Measurements from ENCODE around the gene LDB3. TPM values are rescaled to one million over a fixed set of nuclear protein-coding genes. Genes with fewer than 3 reads are reported as not detected.
A peak's percentile ranks its signal among the peaks of the same experiment; 100 is the strongest.

LDB3 gene
- total RNA-seq, 1 experiment from 2014 or later = 0.20 TPM

- TF ChIP-seq ZNF274 (IDR thresholded peaks at IDR 0.05; ENCODE audit: low read depth, low read length) (no peak), ELF1 (IDR thresholded peaks at IDR 0.05; ENCODE audit: borderline replicate concordance, low read depth) (no peak), EZH2phosphoT487 (IDR thresholded peaks at IDR 0.05; ENCODE audit: borderline replicate concordance) (no peak), SIN3A (IDR thresholded peaks at IDR 0.05; ENCODE audit: low read depth) (no peak), TCF7L2 (IDR thresholded peaks at IDR 0.05; ENCODE audit: borderline replicate concordance, extremely low read depth, insufficient read depth, insufficient read length) (no peak), ZBTB33 (IDR thresholded peaks at IDR 0.05; ENCODE audit: extremely low read depth, insufficient replicate concordance, low read length) (no peak), YY1 (IDR thresholded peaks at IDR 0.05; ENCODE audit: extremely low read depth, insufficient replicate concordance, low read depth, low read length) (no peak), EZH2 (IDR thresholded peaks at IDR 0.05) (no peak)
- TF ChIP-seq, protein P1, sequence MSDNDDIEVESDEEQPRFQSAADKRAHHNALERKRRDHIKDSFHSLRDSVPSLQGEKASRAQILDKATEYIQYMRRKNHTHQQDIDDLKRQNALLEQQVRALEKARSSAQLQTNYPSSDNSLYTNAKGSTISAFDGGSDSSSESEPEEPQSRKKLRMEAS (IDR thresholded peaks at IDR 0.05) = no peak
Measured at GRCh38 chr10:86646933-86647332, 21.4 kb upstream of the LDB3 start (continued).

GRCh38 chr10:86647773-86648703 is 20.3 kb upstream of the LDB3 start:
- BruUV-seq (replicated peaks) = no TSS peak
- no peak overlapping the region for H3K9ac ChIP-seq (ENCODE audit: low read length)
- H3K79me2 ChIP-seq (ENCODE audit: insufficient read depth, low read length) = no peaks in the 10 kb centered on the region
- no peaks in the 10 kb centered on the region for H3K9me2 ChIP-seq (ENCODE audit: insufficient read depth)
- H3K4me1 ChIP-seq (ENCODE audit: control insufficient read depth in 1 of 2, insufficient read depth in 2 of 2, low read length in 2 of 2) = peaks cover 29 to 36% of the 10 kb centered on the region in 2 experiments
- DNase-seq (ENCODE audit: low read depth, low spot score) (no peak), ATAC-seq (peak; percentile 36)
- H3K27ac ChIP-seq (ENCODE audit: low read depth, low read length) = no peak overlapping the region
- peak overlapping the region; percentile 40 for H3K4me2 ChIP-seq (ENCODE audit: low read length)
- ChIA-PET CTCF (no interaction called here), RAD21 (ENCODE audit: low non-redundant PET in 1 of 2, low total read pairs in 2 of 2, uncharacterized antibody in 2 of 2, unreplicated experiment in 2 of 2) (no interaction called here), POLR2A (no interaction called here)
- TF ChIP-seq YY1 (IDR thresholded peaks at IDR 0.05; ENCODE audit: extremely low read depth, insufficient replicate concordance, low read depth, low read length) = no peak
- H3K4me3 ChIP-seq (replicated peaks in 1 of 2; ENCODE audit: low read depth in 1 of 2, low read length in 2 of 2) = no peak overlapping the region; a peak in 1 of 4 replicates
- intact Hi-C loops (cut with micrococcal nuclease) = no loop called here
- H3K9me3 ChIP-seq (ENCODE audit: control insufficient read depth in 1 of 2, insufficient read depth in 1 of 2, low read depth in 1 of 2, low read length in 2 of 2) = no peaks in the 10 kb centered on the region
- H2AFZ ChIP-seq (ENCODE audit: low read depth, low read length, poor library complexity, severe bottlenecking) = no peak overlapping the region
- no peaks in the 10 kb centered on the region for H3K36me3 ChIP-seq (ENCODE audit: control insufficient read depth in 1 of 2, insufficient read depth in 2 of 2, low read length in 2 of 2)
- no peaks in the 10 kb centered on the region for H3K27me3 ChIP-seq (ENCODE audit: insufficient read depth, low read length)
- H4K20me1 ChIP-seq (ENCODE audit: insufficient read depth) = no peaks in the 10 kb centered on the region

Measured in HCT116 (cell line).